Measurements from ENCODE around the gene SCMH1. TPM values are rescaled to one million over a fixed set of nuclear protein-coding genes. Genes with fewer than 3 reads are reported as not detected.
A peak's percentile ranks its signal among the peaks of the same experiment; 100 is the strongest.

Gene SCMH1
- polyA plus RNA-seq, 12 donors, result 30.5 to 55.9 (median 33.9) TPM; not detected in 1

DNA sequence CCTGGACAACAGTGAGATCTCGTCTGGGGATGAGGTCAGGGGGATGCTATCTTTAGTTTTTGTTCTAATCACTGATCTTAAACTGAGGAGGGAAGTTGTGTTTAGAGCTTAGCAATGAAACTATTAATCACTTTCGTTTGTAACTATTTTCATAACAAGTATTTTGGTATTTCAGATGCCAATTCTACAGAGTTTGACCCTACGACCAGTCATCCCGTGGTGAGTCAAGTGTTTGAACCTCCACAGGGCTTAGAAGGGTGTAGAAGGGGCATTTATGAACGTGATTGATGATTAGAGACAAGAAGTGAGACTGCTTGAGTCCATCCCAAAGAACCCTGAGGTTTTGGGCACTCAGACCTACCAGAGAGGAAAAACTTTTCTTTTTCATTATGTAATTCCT lies 236.2 kb downstream of the SCMH1 start:
- no peak for DNase-seq

DNA sequence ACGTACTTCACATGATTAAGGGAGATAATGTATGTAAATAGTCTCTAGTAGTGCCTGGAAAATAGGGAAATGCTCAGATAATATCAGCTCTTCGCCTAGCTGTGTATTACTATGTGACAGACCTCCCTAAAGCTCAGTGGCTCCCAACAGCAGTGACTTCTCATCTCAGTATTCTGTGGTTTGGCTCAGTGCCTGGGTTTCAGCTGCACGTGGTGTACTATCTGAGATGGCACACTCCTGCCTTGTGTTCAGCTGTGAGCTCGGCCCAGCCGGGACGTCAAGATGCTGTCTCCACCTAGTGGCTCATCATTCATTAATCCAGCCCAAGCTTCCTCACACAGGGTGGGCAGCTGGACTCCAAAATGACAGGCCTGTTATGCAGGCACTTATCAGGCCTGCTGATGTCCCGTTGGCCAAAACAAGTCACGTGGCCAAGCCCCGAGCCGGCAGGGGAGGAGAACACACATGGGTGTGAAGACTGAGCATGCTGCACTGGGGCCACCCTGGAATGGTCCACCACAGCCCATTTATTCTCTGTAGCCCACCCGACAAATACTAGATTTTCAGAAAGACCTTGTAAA lies 238.4 kb downstream of the SCMH1 start:
- peak; percentile 85 for DNase-seq

DNA sequence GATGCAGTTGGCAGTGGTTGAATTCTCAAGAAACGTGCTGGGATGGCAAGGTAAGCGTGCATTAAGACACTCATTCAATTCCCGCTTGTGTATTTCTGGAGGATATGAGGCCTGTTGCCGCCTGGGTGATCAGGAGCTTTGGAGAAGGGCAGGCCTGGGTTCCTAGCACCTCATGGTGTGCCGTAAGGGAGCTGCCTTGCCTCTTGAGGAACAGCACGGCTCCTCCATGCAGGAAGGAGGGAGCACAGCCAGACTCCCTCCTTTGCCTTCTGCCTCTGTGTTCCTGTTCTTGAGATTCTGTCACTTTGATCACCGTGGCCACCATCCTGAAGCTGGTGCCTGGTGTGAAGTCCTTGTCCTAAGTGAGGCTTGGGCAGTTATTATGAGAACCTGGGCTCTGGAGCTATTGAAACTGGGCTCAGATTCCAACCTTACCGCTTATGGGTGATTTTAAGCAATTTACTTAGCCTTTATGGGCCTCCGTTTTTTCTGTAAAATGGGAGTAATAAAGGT lies 238.9 kb downstream of the SCMH1 start:
- no peak for DNase-seq

DNA sequence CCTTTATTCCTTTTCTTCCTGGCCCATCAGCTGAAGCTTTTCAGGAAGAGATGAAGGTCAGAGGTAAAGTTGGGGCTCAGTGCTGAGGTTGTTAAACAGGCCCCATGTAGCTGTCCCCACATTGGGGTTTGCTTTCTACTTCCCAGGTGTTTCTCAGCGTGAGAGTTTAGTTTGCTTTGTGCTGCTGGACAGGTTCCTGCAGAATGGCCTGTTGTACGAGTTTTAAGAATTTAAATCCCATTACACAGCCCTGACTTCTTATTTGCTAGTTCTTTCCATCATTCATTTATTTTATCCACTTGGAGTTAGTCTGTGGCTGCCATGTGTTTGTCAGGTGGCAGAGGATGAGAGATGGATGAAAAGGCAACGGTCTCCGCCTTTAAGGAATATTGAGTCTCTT lies 243.4 kb downstream of the SCMH1 start:
- no peak for DNase-seq

DNA sequence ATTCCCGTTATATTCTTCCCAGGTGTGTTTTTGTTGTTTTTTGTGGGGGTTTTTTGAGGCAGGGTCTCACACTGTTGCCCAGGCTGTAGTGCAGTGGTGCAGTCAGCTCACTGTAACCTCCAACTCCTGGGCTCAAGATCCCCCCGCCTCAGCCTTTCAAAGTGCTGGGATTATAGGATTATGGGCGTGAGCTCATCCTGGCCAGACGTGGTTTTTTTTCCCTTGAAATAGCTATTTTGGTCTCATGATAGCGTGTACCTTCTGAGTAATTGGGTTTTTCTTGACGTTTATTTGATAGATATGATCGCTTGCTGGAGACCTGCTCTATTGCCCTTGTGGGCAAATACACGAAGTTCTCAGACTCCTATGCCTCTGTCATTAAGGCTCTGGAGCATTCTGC lies 245.0 kb downstream of the SCMH1 start:
- no peak for DNase-seq

DNA sequence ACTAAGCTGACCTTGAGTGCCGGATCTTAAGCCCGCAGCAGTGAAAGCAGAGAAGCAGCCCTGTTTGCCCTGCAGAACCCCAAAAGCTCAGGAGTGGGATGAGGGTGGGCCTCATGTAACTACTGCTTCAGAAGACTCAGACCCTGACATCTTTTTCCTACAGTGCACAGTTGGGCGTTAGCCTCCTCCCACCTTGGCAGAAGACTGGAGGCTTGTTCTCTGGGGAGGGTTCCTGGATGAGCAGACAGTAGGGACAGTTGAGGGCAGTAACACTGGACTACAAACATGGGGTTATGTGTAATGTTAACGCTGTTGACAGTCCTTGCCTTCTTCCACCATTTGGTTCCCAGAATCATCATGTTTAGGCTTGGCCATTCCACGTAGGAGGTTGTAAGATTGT lies 253.0 kb downstream of the SCMH1 start:
- DNase-seq, result no peak

DNA sequence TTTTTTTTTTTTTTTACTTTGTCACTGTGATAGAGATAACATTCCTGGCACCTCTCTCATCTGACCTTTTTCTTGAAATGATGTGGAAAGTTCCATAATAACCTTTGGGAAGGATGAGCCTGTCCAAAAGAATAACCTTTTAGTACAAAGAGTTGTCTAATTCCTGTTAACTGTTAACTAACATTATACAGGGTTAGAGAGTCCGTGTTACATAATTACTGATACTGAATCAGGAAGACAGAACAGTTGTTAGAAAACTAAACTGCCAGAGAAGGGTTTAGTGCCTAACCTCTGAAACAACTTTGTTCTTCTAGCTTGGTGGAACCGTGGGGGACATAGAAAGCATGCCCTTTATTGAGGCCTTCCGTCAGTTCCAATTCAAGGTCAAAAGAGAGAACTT lies 253.8 kb downstream of the SCMH1 start:
- no peak for DNase-seq

DNA sequence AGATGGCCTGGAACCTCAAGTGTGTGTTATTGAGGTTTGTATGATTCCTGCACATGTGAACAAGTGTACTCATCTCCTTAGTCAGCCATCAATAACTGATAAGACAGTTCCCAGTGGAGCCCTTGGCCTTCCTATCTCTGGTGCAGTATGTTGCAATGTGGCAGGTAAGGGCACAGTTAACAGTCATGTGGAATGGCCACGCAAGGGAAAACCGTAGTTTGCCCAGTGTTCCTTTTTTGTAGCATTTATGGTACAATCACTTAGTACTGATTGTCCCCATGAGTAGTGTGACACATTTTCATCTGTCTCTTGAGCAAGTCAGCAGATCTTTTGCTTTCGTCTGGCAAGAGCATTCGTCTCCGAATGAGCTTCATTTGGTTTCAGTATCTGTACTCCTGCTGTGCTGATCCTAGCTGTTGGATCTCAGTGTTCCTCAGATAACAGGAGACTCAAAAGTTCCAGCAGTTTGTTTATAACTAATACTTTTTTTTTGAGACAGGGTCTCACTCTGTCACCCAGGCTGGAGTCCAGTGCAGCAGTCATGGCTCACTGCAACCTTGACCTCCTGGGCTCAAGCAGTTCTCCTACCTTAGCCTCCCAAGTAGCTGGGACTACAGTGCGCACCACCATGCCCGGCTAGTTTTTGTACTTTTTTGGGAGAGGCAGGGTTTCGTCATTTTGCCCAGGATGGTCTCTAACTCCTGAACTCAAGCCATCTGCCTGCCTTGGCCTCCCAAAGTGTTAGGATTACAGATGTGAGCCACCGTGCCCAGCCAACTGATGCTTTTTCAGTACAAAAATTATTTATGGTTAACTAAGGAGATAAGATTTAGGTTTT lies 254.4 kb downstream of the SCMH1 start:
- DNase-seq, result no peak

- DNase-seq, result peak; percentile 71
Measured at GRCh38 chr1:40986956-40987355, 255.2 kb downstream of the SCMH1 start.

GRCh38 chr1:40986328-40986783 lies 255.8 kb downstream of the SCMH1 start:
- DNase-seq, result no peak

DNA sequence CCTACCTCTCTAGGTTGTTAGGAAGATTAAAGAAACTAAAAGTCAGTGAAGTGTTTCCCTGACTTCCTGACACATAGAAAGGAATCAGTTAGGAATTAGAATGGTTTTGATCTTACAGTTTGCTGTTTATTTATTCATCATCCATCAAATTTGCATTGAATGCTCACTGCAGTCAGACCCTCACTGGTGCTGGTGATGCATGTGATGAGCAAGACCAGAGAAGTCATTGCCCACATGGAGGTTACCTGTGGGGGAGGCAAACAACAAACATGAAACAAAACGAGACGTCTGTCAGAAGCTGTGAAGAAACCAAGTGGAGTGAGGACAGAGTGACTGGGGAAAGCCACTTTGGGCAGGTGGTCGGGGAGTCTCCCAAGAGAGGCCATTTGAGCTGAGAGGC lies 256.2 kb downstream of the SCMH1 start:
- DNase-seq, result no peak

GRCh38 chr1:40985161-40985560 lies 256.9 kb downstream of the SCMH1 start:
- no peak for DNase-seq

- no peak for DNase-seq
Measured at GRCh38 chr1:40984531-40984930, 257.6 kb downstream of the SCMH1 start.

DNA sequence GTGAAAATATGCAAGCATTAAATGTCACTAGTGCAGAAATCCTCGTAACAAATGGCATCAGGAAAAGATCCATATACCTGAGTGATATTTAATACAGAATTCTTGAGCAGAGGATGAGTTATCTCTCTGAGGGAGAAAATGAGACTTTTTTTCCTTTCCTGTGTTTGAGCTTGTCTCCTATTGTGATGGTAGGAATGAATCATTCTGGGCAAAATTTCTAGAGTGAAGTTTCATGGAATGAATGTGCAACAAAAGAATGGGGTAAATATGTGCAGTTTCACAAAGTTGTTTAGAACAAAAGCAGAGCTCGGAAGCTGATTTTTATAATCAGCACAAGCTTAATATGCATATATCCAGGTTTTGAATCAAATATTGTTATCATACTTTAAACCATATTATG lies 258.0 kb downstream of the SCMH1 start:
- DNase-seq, result no peak

DNA sequence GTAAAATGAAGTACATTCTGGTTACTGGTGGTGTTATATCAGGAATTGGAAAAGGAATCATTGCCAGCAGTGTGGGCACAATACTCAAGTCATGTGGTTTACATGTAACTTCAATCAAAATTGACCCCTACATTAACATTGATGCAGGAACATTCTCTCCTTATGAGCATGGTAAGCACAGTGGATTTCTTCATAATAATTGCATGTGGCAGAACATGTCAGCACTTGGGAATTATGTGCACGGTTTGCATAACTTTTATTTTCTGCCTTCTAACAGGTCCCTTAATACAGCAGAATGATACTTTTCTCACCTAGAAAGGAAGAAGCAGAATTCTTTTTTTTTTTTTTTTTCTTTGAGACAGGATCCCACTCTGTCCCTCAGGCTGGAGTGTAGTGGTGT lies 258.8 kb downstream of the SCMH1 start:
- DNase-seq, result no peak

DNA sequence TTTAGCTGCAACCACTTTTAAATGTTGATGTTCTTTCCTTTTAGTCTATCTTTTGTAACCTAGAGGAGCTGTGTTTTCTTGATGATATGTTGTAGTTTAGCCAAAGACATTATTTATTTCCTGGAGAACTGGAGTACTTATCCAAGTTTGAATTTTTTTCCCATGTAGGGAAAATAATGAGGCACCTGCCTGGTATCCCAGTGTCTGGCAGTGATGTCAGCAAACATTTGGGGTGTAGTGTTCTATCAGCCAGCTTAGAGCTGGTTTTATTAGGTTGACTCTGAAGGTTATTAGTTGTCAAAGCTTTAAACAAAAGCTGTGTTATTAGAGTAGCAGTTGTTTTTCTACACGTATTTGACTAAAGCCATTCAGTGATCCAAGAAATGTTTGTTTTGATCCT lies 259.4 kb downstream of the SCMH1 start:
- no peak for DNase-seq

GRCh38 chr1:40981691-40982448 lies 260.2 kb downstream of the SCMH1 start:
- no peak for DNase-seq

DNA sequence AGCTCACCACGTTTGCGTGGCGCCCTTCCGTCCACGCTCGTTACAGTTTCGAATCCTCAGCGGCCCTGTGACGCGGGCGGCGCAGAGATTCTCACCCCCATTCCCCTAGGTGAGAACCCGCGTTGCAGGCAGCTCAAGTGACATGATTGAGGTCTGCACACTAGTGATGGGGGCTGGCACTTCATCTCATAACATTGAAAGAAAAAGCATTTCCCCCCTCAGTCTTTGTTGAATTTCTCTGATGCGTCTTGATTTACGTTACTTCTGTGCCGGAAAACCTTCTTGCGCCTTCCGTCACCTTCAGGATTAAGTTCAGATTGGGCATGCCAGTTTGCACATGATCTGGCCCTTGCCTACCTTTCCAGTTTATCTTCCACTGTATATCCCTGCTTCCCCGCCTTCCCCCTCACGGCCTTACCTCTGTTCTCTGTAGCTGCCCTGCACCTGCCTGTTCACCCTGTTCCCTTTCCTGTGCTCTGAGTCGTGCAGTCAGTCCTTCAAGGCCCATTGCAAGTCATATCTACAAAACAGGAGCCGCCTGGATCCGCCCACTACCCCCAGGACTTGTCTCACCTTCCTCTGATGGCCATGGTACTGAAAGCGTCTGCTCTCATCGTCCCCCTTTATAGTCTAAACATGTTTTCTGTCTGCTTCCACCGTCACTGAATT lies 261.5 kb downstream of the SCMH1 start:
- DNase-seq, result no peak

DNA sequence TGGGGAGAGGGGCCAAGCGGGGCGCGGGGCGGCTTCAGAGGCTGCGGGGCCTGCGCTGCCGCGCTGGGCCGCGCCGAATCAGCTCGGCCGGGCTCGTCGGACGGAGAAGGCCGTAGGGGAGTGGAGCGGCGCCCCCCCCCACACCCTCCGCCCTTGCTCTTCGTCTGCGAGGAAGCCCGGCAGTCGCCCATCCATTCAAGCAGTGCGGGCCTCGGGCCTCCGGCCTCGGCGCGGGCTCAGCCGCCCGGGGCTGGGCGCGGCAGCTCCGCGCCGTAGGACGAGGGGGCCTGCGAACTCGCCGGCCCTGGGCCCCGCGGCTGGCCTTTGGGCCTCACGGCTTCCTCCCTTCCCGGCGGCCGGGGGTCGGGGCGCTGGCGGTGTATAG lies 262.0 kb downstream of the SCMH1 start:
- no peak for DNase-seq

- DNase-seq, result peak; percentile 98
Measured at GRCh38 chr1:40979241-40980067, 262.7 kb downstream of the SCMH1 start, which contains the start of gene CTPS1. Gene CTPS1, plus strand, starts transcription at chr1:40979696. Its CDS starts 3,595 bp downstream, at chr1:40983291.

GRCh38 chr1:40978886-40979240 lies 263.2 kb downstream of the SCMH1 start:
- no peak for DNase-seq
